GM21515 (cell line): ENCODE results near the gene UNC5C.

ENCODE experiments used
- ATAC-seq: cut with Tn5 transposase; IDR thresholded peaks from one replicate; pipeline ENCODE4 v1.9.1; 2021; ENCODE audit not compliant: unreplicated experiment

The UNC5C gene

GRCh38 chr4:95272797-95273196, 276.0 kb downstream of the UNC5C start:
- no peak for ATAC-seq

- no peak for ATAC-seq
Observed at GRCh38 chr4:95272036-95272435, 276.7 kb downstream of the UNC5C start.

GRCh38 chr4:95268819-95269565, 279.8 kb downstream of the UNC5C start:
- no peak for ATAC-seq

GRCh38 chr4:95267081-95267480, 281.7 kb downstream of the UNC5C start:
- ATAC-seq = no peak

- ATAC-seq = no peak
Observed at GRCh38 chr4:95265814-95266740, 282.7 kb downstream of the UNC5C start.

- no peak for ATAC-seq
Observed at GRCh38 chr4:95264843-95265242, 283.9 kb downstream of the UNC5C start.

- ATAC-seq = no peak
Observed at GRCh38 chr4:95263960-95264359, 284.8 kb downstream of the UNC5C start.

GRCh38 chr4:95263391-95263790, 285.4 kb downstream of the UNC5C start:
- ATAC-seq = no peak

GRCh38 chr4:95256108-95256835, 292.5 kb downstream of the UNC5C start:
- no peak for ATAC-seq

- ATAC-seq = no peak
Observed at GRCh38 chr4:95255396-95256107, 293.2 kb downstream of the UNC5C start.

GRCh38 chr4:95251568-95251967, 297.2 kb downstream of the UNC5C start:
- ATAC-seq = no peak

- ATAC-seq = no peak
Observed at GRCh38 chr4:95250544-95251137, 298.1 kb downstream of the UNC5C start.

GRCh38 chr4:95249426-95250021, 299.2 kb downstream of the UNC5C start:
- no peak for ATAC-seq

GRCh38 chr4:95248720-95249425, 299.9 kb downstream of the UNC5C start:
- ATAC-seq = no peak

- ATAC-seq = no peak
Observed at GRCh38 chr4:95243892-95244291, 304.9 kb downstream of the UNC5C start.

GRCh38 chr4:95238554-95238953, 310.2 kb downstream of the UNC5C start:
- no peak for ATAC-seq

GRCh38 chr4:95232358-95233156, 316.2 kb downstream of the UNC5C start:
- no peak for ATAC-seq

- no peak for ATAC-seq
Observed at GRCh38 chr4:95231681-95232080, 317.1 kb downstream of the UNC5C start.

- ATAC-seq = no peak
Observed at GRCh38 chr4:95225849-95226248, 322.9 kb downstream of the UNC5C start.
